ENCODE results near the gene NUB1. TPM values are rescaled to one million over a fixed set of nuclear protein-coding genes. Genes with fewer than 3 reads are reported as not detected.

NUB1 gene
- total RNA-seq, 2 donors from 2014 or later, result 36.8 to 43.8 TPM

DNA sequence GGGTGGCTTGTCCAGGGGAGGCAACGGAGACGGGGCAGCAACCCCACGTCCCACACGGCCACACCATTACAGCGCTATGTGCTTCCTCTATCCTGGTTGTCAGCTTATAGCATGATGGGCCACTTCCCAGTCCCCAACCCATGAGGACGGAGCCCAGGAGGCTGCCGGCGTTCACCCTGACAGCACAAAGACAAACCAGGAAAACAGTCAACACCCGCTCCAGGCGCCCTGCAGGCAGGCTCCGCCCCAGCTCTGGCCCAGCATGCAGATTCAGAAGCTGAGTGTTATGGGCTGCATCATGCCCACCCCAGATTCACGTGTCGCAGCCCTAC, 53.4 kb downstream of the NUB1 start:
- no peak overlapping the region for H3K27ac ChIP-seq
- ATAC-seq (no peak), DNase-seq (no peak)
- WGBS, 2 donors, result 78 to 83% methylated on average over 9 to 12 of the region's 13 CpGs
- no peaks in the 10 kb centered on the region for H3K4me1 ChIP-seq
- H3K4me3 ChIP-seq, result no peak overlapping the region
- H3K27me3 ChIP-seq, result no peaks in the 10 kb centered on the region
- H3K9me3 ChIP-seq, result no peaks in the 10 kb centered on the region
- intact Hi-C loops (cut with DNase I), result no loop called here
- TF ChIP-seq, protein P1, sequence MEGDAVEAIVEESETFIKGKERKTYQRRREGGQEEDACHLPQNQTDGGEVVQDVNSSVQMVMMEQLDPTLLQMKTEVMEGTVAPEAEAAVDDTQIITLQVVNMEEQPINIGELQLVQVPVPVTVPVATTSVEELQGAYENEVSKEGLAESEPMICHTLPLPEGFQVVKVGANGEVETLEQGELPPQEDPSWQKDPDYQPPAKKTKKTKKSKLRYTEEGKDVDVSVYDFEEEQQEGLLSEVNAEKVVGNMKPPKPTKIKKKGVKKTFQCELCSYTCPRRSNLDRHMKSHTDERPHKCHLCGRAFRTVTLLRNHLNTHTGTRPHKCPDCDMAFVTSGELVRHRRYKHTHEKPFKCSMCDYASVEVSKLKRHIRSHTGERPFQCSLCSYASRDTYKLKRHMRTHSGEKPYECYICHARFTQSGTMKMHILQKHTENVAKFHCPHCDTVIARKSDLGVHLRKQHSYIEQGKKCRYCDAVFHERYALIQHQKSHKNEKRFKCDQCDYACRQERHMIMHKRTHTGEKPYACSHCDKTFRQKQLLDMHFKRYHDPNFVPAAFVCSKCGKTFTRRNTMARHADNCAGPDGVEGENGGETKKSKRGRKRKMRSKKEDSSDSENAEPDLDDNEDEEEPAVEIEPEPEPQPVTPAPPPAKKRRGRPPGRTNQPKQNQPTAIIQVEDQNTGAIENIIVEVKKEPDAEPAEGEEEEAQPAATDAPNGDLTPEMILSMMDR (IDR thresholded peaks at IDR 0.05), result no peak
- TF ChIP-seq POLR2A (IDR thresholded peaks at IDR 0.05), result no peak
- H3K36me3 ChIP-seq (replicated peaks in 1 of 2; ENCODE audit: insufficient read depth in 1 of 2, low read depth in 2 of 2), result no peaks in the 10 kb centered on the region

DNA sequence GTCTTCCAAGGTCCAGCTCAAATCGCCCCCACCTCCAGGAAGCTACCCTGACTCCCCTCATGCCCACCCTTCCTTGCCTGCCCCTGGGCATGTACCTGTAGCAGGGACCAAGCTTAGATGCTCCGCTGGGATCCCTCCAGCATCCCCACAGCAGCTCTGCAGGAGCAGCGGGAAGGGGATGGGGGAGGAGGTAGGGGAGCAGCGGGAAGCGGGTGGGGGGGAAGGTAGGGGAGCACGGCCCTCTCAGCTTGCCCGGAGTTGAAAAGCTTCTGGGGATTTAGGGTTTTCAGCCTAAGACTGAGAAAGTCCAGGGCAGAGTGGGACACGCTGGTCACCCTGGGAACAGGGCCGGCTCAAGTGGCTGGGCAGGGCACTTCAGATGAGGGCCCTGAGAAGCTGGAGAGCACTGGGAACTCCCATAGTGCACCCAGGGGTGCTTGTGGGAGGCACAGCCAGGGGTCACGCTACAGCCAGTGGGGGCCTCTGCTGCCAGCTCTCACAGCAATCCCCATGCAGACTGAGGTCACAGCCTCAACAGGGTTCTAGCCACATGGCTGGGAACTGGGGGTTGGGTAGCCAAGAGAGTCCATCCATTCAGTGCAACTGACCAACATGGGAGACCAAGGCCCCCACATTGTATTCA, 54.8 kb downstream of the NUB1 start:
- no peak for ATAC-seq
- no peaks in the 10 kb centered on the region for H3K4me1 ChIP-seq
- H3K27ac ChIP-seq, result no peak overlapping the region
- H3K9me3 ChIP-seq, result no peaks in the 10 kb centered on the region
- no peaks in the 10 kb centered on the region for H3K36me3 ChIP-seq (replicated peaks in 1 of 2; ENCODE audit: insufficient read depth in 1 of 2, low read depth in 2 of 2)
- intact Hi-C loops (cut with DNase I), result no loop called here
- H3K27me3 ChIP-seq, result no peaks in the 10 kb centered on the region
- 75 to 86% methylated on average over 5 to 9 of the region's 10 CpGs for WGBS, 2 donors
- TF ChIP-seq, protein P1 (IDR thresholded peaks at IDR 0.05), result no peak
- TF ChIP-seq POLR2A (IDR thresholded peaks at IDR 0.05), result no peak
- DNase-seq, result no peak
- H3K4me3 ChIP-seq, result no peak overlapping the region

DNA sequence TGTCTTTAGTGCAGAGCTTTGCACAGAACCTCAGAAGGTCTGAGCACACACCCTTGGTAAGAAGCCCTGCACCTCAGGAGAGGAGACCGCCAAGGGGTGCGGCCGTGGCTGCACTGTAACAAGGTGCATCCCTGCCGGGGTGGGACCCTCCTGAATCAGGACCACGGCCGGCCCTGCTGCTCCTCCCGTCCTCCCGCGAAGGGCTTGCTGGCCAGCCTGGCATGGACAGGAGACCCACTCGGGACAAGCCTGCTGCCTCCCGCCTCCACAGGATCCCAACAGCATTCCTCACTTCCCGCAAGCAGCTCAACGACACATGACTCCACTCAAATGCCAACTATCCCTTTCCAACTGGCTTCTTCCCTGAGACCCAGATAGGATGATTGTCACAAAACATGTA, 55.4 kb downstream of the NUB1 start:
- intact Hi-C loops (cut with DNase I), result no loop called here
- no peak overlapping the region for H3K27ac ChIP-seq
- no peak for ATAC-seq

DNA sequence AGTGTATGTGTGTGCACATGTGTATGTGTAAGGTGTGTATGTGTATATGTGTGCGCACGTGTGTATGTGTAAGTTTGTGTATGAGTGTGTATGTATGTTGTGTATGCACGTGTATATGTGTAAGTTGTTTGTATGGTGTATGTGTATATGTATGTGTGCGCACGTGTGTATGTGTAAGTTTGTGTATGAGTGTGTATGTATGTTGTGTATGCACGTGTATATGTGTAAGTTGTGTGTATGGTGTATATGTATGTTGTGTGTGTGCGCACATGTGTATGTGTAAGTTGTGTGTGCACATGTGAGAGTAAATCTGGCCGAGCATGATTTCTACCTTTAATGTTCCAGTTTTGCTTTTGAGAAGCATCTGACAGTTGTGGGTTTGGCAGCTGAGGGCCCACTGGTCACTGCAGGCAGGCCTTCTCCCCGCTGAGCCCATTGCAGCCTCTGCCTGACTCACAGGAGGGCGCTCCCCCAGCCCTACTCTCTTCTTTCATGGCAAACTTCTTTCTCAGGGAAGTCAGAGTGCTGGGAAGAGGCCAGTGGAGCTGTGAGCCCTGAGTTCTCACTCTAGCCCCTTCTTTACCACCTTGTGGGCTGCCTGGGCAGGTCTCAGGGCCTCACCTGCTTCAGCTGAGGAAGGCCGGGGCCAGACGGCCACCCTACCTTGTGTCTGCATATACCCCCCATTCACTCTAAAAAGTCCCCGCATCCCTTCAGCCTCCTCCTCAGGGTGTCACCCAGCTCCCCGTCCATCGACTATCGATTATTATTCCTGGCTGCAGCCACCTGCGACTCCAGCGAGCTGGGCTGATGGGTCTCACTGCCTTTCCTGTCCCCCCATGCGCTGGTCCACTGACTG, 57.1 kb downstream of the NUB1 start:
- WGBS, 2 donors, result 86 to 91% methylated on average over 19 of the region's 19 CpGs
- H3K4me3 ChIP-seq, result no peak overlapping the region
- ATAC-seq (no peak), DNase-seq (no peak)
- no peak for TF ChIP-seq POLR2A (IDR thresholded peaks at IDR 0.05)
- TF ChIP-seq, protein P1 (IDR thresholded peaks at IDR 0.05), result no peak
- H3K36me3 ChIP-seq (replicated peaks in 1 of 2; ENCODE audit: insufficient read depth in 1 of 2, low read depth in 2 of 2), result no peaks in the 10 kb centered on the region
- intact Hi-C loops (cut with DNase I), result no loop called here
- H3K9me3 ChIP-seq, result no peaks in the 10 kb centered on the region
- H3K27me3 ChIP-seq, result no peaks in the 10 kb centered on the region
- no peak overlapping the region for H3K27ac ChIP-seq
- H3K4me1 ChIP-seq, result no peaks in the 10 kb centered on the region

More for the DNA sequence above, 55.4 kb downstream of the NUB1 start:
- WGBS, 2 donors, result 79 to 86% methylated on average over 6 to 13 of the region's 13 CpGs
- no peak overlapping the region for H3K4me3 ChIP-seq
- no peaks in the 10 kb centered on the region for H3K36me3 ChIP-seq (replicated peaks in 1 of 2; ENCODE audit: insufficient read depth in 1 of 2, low read depth in 2 of 2)
- H3K9me3 ChIP-seq, result no peaks in the 10 kb centered on the region
- no peak for TF ChIP-seq POLR2A (IDR thresholded peaks at IDR 0.05)
- TF ChIP-seq, protein P1 (IDR thresholded peaks at IDR 0.05), result no peak
- no peaks in the 10 kb centered on the region for H3K27me3 ChIP-seq
- no peaks in the 10 kb centered on the region for H3K4me1 ChIP-seq
- DNase-seq, result no peak
